HG02571 (cell line): ENCODE measurements around the gene NGEF.

Experiments used
- ATAC-seq: cut with Tn5 transposase; IDR thresholded peaks from one replicate; pipeline ENCODE4 v1.9.1; 2021; ENCODE audit warnings: mild to moderate bottlenecking, moderate library complexity; ENCODE audit not compliant: unreplicated experiment

NGEF gene

GRCh38 chr2:232846055-232846454, 167.0 kb downstream of the NGEF start:
- no peak for ATAC-seq

DNA sequence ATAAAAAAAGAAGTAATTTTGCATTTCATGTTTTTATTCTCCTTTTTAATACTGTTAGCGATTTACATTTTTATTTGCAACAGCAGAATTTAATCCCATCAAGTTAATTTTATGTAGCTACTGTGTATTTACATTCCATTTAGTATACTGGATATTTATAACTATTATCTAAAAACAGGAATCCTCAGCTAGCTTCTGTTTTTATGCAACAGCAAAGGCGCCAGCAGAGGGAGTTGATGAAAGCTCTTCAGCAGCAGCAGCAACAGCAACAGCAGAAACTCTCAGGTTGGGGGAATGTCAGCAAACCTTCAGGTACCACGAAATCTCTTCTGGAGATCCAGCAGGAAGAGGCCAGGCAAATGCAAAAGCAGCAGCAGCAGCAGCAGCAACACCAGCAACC, 169.2 kb downstream of the NGEF start:
- no peak for ATAC-seq

GRCh38 chr2:232842689-232843088, 170.4 kb downstream of the NGEF start:
- ATAC-seq = no peak

DNA sequence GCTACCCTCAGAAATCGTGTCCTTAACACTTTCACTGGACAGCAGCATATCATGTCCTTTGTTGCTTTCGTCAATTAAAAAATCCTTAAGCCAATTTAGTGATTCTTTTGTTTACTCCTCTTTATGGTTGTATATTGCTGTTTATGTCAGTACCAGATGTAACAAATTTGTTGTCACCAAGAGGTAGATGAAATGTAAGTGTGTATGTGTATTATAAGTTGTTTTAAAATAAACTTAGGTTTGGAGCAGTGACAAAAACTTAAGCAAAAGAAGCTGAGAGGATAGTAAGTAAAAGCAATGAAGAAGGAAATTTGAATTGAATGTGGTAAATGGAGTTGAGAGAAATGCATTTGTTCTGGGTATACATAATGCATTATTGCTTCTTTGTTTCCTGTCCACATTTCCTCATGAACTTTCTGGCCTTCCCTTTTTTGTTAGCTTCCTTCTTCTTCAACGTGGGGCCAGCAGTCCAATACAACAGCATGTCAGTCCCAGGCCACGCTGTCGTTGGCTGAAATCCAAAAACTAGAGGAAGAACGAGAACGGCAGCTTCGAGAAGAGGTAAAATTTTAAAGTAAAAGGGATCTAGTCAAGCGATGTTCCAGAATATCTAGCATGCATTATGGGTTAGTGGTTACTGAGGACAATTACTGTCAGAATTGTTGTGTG, 173.5 kb downstream of the NGEF start:
- no peak for ATAC-seq

DNA sequence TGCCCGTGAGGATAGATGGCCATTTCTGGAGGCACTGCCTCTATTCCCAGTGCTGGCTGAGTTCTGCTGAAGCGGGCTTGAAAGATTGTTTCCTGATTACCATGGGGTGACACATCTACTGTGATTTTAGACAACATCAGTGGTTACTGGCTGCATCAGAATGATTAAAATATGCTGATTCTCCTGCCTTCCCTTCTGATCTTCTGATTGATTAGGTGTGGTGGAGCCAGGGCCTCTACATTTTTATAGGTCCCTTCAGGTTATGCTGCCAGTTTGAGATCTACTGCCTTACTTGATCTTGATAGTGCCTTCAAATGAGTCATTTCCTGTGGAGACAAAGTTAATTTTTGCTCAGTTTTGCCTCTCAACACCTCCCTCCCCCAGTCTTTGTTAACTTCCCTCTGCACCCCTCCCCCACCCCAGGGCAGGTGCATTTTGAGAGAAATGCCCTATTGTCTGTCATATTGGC, 174.6 kb downstream of the NGEF start:
- no peak for ATAC-seq

- no peak for ATAC-seq
Observed at GRCh38 chr2:232836934-232837333, 176.1 kb downstream of the NGEF start.

GRCh38 chr2:232835687-232836208, 177.3 kb downstream of the NGEF start:
- no peak for ATAC-seq

GRCh38 chr2:232833830-232834229, 179.2 kb downstream of the NGEF start:
- no peak for ATAC-seq

DNA sequence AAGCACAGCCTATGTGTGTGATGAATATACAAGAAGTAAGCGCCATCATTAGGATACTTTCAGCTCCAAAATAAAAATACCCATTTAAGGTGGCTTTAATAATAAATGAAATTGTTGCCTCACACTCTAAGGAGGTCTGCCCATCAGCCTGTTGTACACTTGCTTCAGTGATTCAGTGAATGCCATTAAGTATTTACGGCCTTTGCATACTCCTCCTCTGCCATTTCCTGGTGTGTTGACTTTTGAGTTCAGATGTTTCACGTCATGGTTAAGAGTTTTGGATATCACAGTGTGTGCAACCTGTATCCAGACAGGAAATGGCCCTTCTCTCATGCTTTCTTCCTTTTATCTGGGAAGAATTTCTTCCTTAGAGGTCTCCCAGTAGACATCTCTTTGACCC, 181.6 kb downstream of the NGEF start:
- no peak for ATAC-seq

- no peak for ATAC-seq
Observed at GRCh38 chr2:232829988-232830387, 183.1 kb downstream of the NGEF start.
